IPS-NIHi7 (cell line): ENCODE results near the gene ERC2.

Source experiments
- DNase-seq: peaks from one replicate; pipeline ENCODE4 v3.0.0; 2012; ENCODE audit warnings: mixed read lengths; ENCODE audit errors: extremely low spot score

Gene ERC2

GRCh38 chr3:55494976-55495375 is 973.3 kb downstream of the ERC2 start:
- no peak for DNase-seq

- DNase-seq = no peak
Observed at GRCh38 chr3:55492976-55493375, 975.3 kb downstream of the ERC2 start.

GRCh38 chr3:55491296-55491816 is 976.9 kb downstream of the ERC2 start:
- DNase-seq = no peak

- DNase-seq = no peak
Observed at GRCh38 chr3:55490276-55490913, 977.9 kb downstream of the ERC2 start.

GRCh38 chr3:55489798-55490132 is 978.5 kb downstream of the ERC2 start:
- DNase-seq = peak; percentile 64

GRCh38 chr3:55488398-55489055 is 979.7 kb downstream of the ERC2 start:
- peak; percentile 60 for DNase-seq

- peak; percentile 41 for DNase-seq
Observed at GRCh38 chr3:55487381-55488241, 980.7 kb downstream of the ERC2 start.

- peak; percentile 67 for DNase-seq
Observed at GRCh38 chr3:55486857-55487380, 981.3 kb downstream of the ERC2 start, which contains the start of gene WNT5A. Gene WNT5A, minus strand, starts transcription at chr3:55487306. Its CDS starts 321 bp downstream, at chr3:55486985.

- peak; percentile 49 for DNase-seq
Observed at GRCh38 chr3:55486101-55486856, 982.0 kb downstream of the ERC2 start.

GRCh38 chr3:55484801-55485791 is 983.2 kb downstream of the ERC2 start:
- DNase-seq = peak; percentile 81

- peak; percentile 48 for DNase-seq
Observed at GRCh38 chr3:55484191-55484689, 984.0 kb downstream of the ERC2 start.

- no peak for DNase-seq
Observed at GRCh38 chr3:55483196-55484095, 984.8 kb downstream of the ERC2 start.

- DNase-seq = peak; percentile 62
Observed at GRCh38 chr3:55482496-55483195, 985.6 kb downstream of the ERC2 start.

- DNase-seq = peak; percentile 36
Observed at GRCh38 chr3:55481744-55482495, 986.3 kb downstream of the ERC2 start.

- DNase-seq = peak; percentile 36
Observed at GRCh38 chr3:55480911-55481743, 987.1 kb downstream of the ERC2 start.
